MM.1S (cell line): ENCODE measurements around the gene NAP1L5.

ENCODE experiments used
- DNase-seq: peaks from one replicate; pipeline ENCODE4 v3.0.0-alpha.2; 2015
- H2AFZ ChIP-seq: fragments of 300-600 bp; sonication (generic); 2 replicates; pipeline ENCODE4 v1.6.0; 2016; ENCODE audit warnings: antibody characterized with exemption, low read length
- H3F3A ChIP-seq: fragments of 300-600 bp; sonication (generic); 2 replicates; pipeline ENCODE4 v1.6.1; 2016; ENCODE audit warnings: mild to moderate bottlenecking, antibody characterized with exemption, low read length, moderate library complexity, mixed read lengths; ENCODE audit not compliant: insufficient read depth
- H3K27ac ChIP-seq: fragments of 300-600 bp; sonication (generic); 2 replicates; pipeline ENCODE4 v1.5.1; 2016; ENCODE audit warnings: mild to moderate bottlenecking, low read length
- H3K27me3 ChIP-seq: fragments of 300-600 bp; sonication (generic); replicated peaks from 2 replicates; pipeline ENCODE4 v1.6.0; 2016; ENCODE audit warnings: low read length; ENCODE audit not compliant: insufficient read depth
- H3K36me3 ChIP-seq: fragments of 300-600 bp; sonication (generic); replicated peaks from 2 replicates; pipeline ENCODE4 v1.6.1; 2016; ENCODE audit warnings: mild to moderate bottlenecking, low read length, mixed read lengths; ENCODE audit not compliant: insufficient read depth
- H3K4me1 ChIP-seq: fragments of 300-600 bp; sonication (generic); 2 replicates; pipeline ENCODE4 v1.6.1; 2016; ENCODE audit warnings: low read length, mixed read lengths
- H3K4me2 ChIP-seq: fragments of 300-600 bp; sonication (generic); 2 replicates; pipeline ENCODE4 v1.6.0; 2016; ENCODE audit warnings: low read depth, low read length
- H3K4me3 ChIP-seq: fragments of 300-600 bp; sonication (generic); 2 replicates; pipeline ENCODE4 v1.5.1; 2016; ENCODE audit warnings: low read length, mixed read lengths
- H3K79me2 ChIP-seq: fragments of 300-600 bp; sonication (generic); 2 replicates; pipeline ENCODE4 v1.6.1; 2016; ENCODE audit warnings: mixed run types, low read length, mixed read lengths
- H3K9ac ChIP-seq: fragments of 300-600 bp; sonication (generic); 2 replicates; pipeline ENCODE4 v1.6.1; 2016; ENCODE audit warnings: low read length, mixed read lengths
- H3K9me2 ChIP-seq: fragments of 300-600 bp; sonication (generic); replicated peaks from 2 replicates; pipeline ENCODE4 v1.6.1; 2016; ENCODE audit warnings: mild to moderate bottlenecking, low read length, mixed read lengths; ENCODE audit not compliant: insufficient read depth
- H3K9me3 ChIP-seq: fragments of 300-600 bp; sonication (generic); replicated peaks from 2 replicates; pipeline ENCODE4 v1.6.1; 2016; ENCODE audit warnings: mild to moderate bottlenecking, low read length, mixed read lengths; ENCODE audit not compliant: insufficient read depth
- H4K20me1 ChIP-seq: fragments of 300-600 bp; sonication (generic); 2 replicates; pipeline ENCODE4 v1.6.1; 2016; ENCODE audit warnings: mild to moderate bottlenecking, low read length, moderate library complexity, mixed read lengths; ENCODE audit not compliant: insufficient read depth
- CTCF ChIP-seq: fragments of 300-600 bp; sonication (generic); IDR thresholded peaks from 2 replicates; pipeline ENCODE4 v1.5.1; 2016; ENCODE audit warnings: antibody characterized with exemption, low read length, mixed read lengths
- EZH2 ChIP-seq: fragments of 300-600 bp; sonication (generic); optimal IDR thresholded peaks from 2 replicates; pipeline ENCODE3; 2017; ENCODE audit warnings: low read depth, mild to moderate bottlenecking, antibody characterized with exemption, low read length, mixed read lengths
- EZH2phosphoT487 ChIP-seq: fragments of 300-600 bp; sonication (generic); IDR thresholded peaks from 2 replicates; pipeline ENCODE4 v1.6.1; 2018; ENCODE audit warnings: antibody characterized with exemption, low read length

The NAP1L5 gene

DNA sequence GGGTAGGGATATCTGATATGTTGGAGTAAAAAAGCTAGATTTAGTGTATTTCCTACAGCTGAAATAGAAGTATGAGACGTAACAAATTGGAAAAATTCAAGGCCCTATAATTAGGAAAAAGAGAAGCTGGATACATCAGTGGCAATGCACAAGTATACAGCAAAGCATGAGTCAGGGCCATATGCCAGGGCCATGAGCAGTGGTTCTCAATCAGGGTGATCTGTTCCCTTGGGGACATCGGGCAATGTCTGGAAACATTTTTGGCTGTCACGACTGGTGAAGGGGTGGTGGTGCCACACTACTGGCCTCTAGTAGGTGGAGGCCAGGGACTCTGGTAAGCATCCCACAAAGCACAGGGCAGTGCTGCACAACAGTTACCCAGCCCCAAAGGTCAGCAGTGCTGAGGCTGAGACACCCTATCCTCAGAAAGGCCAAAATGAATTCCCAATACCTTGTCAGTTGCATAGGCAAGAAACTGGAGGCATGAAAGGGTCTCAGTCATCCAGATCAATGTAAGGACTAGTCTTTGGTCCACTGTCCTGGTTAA is 36.8 kb upstream of the NAP1L5 start:
- H3K36me3 ChIP-seq, result no peaks in the 10 kb centered on the region
- H3K4me3 ChIP-seq, result no peak overlapping the region
- H3K9me3 ChIP-seq, result no peaks in the 10 kb centered on the region

GRCh38 chr4:88732714-88733368 is 35.2 kb upstream of the NAP1L5 start:
- Histone ChIP-seq H3K27me3 (no peaks in the 10 kb centered on the region), H3K9me3 (no peaks in the 10 kb centered on the region), H4K20me1 (no peaks in the 10 kb centered on the region), H3K4me2 (no peak overlapping the region), H3K9me2 (no peaks in the 10 kb centered on the region), H3K9ac (no peak overlapping the region), H3K79me2 (no peaks in the 10 kb centered on the region), H3K4me1 (peaks cover 1% of the 10 kb centered on the region), H3K36me3 (no peaks in the 10 kb centered on the region), H3K4me3 (no peak overlapping the region), H3F3A (no peaks in the 10 kb centered on the region), H3K27ac (no peak overlapping the region), H2AFZ (no peak overlapping the region)
- no peak for DNase-seq
- TF ChIP-seq EZH2 (no peak), CTCF (no peak), EZH2phosphoT487 (no peak)

More for the DNA sequence above, 36.8 kb upstream of the NAP1L5 start:
- Histone ChIP-seq H2AFZ (no peak overlapping the region), H3K27me3 (no peaks in the 10 kb centered on the region), H3K9ac (no peak overlapping the region), H3K27ac (no peak overlapping the region), H3K9me2 (no peaks in the 10 kb centered on the region), H3K4me1 (peaks cover 5% of the 10 kb centered on the region), H3F3A (no peaks in the 10 kb centered on the region), H3K4me2 (no peak overlapping the region), H4K20me1 (no peaks in the 10 kb centered on the region), H3K79me2 (no peaks in the 10 kb centered on the region)
- no peak for DNase-seq
- TF ChIP-seq CTCF (no peak), EZH2phosphoT487 (no peak), EZH2 (no peak)

- TF ChIP-seq EZH2, result no peak
- no peak for TF ChIP-seq EZH2phosphoT487
- no peak for TF ChIP-seq CTCF
- H3K9ac ChIP-seq, result no peak overlapping the region
- no peaks in the 10 kb centered on the region for H3F3A ChIP-seq
- H3K9me2 ChIP-seq, result no peaks in the 10 kb centered on the region
- H3K4me3 ChIP-seq, result no peak overlapping the region
- H3K4me2 ChIP-seq, result no peak overlapping the region
- no peaks in the 10 kb centered on the region for H3K79me2 ChIP-seq
- H3K36me3 ChIP-seq, result no peaks in the 10 kb centered on the region
- no peaks in the 10 kb centered on the region for H4K20me1 ChIP-seq
- no peaks in the 10 kb centered on the region for H3K27me3 ChIP-seq
- no peaks in the 10 kb centered on the region for H3K9me3 ChIP-seq
- no peaks in the 10 kb centered on the region for H3K4me1 ChIP-seq
- no peak for DNase-seq
- H3K27ac ChIP-seq, result no peak overlapping the region
- no peak overlapping the region for H2AFZ ChIP-seq
Observed at GRCh38 chr4:88731381-88731780, 33.8 kb upstream of the NAP1L5 start.
